A172 (cell line): Measurements from ENCODE around the gene KRTAP9-7. TPM values are rescaled to one million over a fixed set of nuclear protein-coding genes. Genes with fewer than 3 reads are reported as not detected.
A peak's percentile ranks its signal among the peaks of the same experiment; 100 is the strongest.

Source experiments
- DNase-seq: peaks from one replicate; pipeline ENCODE4 v3.0.0-alpha.2; 2015; ENCODE audit warnings: low spot score
- total RNA-seq: library from RNA; depleted of rRNA; stranded (reverse); fragments of >200 nt; shearing (Covaris generic); gene quantifications from 2 replicates; pipeline ENCODE4 v1.2.3, GENCODE V29; 2014

KRTAP9-7 gene
- total RNA-seq, 1 experiment from 2014 or later, result not detected

- DNase-seq, result no peak
These were observed 3.6 kb upstream of the KRTAP9-7 start for GRCh38 chr17:41271858-41272257.

DNA sequence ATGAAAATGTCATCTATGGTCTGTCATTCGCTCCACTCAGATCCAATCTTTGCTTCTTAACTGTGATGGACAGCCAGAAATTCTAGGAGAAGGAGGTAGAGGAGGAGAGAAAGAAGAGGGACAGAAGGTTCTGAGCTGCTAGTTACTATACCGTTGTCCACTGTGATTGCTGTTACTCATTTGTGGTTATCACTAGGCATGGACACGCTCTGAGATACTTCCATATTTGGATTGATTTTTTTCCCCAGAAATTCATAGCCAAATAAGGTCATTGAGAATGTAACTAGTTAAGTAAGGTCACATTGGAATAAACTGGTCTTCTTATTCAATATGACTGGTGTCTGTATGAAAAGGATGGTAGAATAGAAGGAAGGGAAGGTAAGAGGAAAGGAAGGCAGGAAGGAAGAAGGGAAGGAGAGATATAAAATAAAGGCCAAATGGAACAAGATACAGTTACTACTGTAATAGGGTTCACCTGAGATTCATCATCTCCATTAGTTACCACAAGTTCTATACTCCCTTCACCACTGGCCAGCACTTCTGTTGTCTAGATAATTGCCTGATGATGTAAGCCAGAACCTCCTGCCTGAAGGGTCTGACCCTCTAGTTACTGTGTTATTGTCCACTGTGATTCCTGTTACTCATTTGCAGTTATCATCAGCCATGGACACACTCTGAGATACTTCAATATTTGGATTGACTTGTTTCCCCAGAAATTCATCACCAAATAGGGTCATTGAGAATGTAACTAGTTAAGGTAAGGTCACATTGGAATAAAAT is 2.9 kb downstream of the KRTAP9-7 start:
- DNase-seq, result no peak

GRCh38 chr17:41284043-41284442 is 8.5 kb downstream of the KRTAP9-7 start:
- DNase-seq, result peak; percentile 68

DNA sequence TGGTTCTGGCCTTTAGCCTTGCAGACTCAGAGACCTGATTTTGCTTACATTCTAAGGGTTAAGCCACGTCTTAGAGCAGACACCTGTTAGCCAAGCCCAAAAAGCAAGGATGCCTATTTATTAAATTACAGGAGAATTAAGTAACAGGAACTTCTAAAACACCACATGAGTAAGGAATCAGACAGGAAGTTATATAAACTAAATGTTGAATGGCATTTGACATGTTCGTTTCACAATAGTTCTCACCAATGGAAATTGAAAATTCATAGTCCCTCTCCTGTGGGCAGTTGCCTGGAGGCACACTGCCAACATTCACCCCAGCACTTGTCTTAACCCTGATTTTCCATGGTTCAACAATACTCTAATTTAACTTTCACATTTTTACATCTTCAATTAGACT is 9.0 kb downstream of the KRTAP9-7 start:
- DNase-seq, result peak; percentile 23

- no peak for DNase-seq
These were observed 11.6 kb downstream of the KRTAP9-7 start for GRCh38 chr17:41287050-41287449.

GRCh38 chr17:41294016-41294415 is 18.5 kb downstream of the KRTAP9-7 start:
- DNase-seq, result no peak

DNA sequence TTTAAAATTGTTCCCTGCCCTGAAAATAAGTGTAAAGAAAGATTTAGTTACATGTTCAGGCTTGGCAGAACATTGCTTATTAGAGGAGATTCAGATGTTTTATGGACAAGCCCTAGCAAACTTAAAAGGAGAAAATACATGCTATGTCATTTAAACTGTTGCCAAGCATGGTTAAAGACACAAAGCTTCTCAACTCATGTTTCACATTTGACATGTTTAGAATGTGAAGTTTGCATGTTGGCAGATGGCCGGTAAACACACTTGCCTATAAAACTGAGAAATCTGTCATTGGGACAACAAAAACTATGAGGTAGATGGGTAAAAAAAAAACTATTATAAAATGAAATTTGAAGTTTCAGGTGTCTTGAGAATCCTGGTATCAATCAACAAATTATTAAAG is 21.3 kb downstream of the KRTAP9-7 start:
- no peak for DNase-seq

GRCh38 chr17:41298458-41299135 is 23.1 kb downstream of the KRTAP9-7 start:
- DNase-seq, result no peak

DNA sequence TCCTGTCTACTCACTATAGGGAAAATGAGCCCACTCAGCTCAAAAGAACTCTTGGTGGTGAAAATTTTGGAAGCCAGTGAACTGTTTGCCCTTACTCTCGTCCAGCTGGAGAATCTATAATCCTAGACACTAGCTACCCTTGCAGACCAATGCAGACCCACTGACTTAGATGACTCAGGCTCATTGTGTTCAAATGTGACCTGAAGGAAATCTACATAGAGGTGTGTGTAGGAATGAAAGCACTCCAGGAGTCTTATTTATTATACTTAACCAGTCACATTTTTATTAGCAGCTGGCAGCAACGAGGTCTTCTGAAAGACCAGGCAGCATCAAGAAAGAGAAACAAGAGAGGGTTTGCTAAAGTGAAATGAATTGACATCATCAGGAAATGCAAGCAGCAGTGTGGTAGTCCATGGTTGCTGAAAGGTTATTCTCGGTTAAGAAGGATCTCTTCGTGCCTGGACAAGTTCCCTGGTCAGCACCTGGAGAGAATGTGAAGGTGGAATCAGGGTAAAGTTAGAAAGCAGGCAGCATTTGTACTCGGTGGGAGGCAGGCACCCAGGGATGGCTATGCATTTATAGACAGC is 25.8 kb downstream of the KRTAP9-7 start:
- DNase-seq, result no peak

GRCh38 chr17:41301916-41302901 is 26.7 kb downstream of the KRTAP9-7 start, which contains the start of gene KRTAP29-1:
Gene KRTAP29-1, minus strand, starts transcription at chr17:41302851. Its CDS starts 0 bp downstream, at chr17:41302851.
- no peak for DNase-seq

- DNase-seq, result no peak
These were observed 27.5 kb downstream of the KRTAP9-7 start for GRCh38 chr17:41302981-41303380.

DNA sequence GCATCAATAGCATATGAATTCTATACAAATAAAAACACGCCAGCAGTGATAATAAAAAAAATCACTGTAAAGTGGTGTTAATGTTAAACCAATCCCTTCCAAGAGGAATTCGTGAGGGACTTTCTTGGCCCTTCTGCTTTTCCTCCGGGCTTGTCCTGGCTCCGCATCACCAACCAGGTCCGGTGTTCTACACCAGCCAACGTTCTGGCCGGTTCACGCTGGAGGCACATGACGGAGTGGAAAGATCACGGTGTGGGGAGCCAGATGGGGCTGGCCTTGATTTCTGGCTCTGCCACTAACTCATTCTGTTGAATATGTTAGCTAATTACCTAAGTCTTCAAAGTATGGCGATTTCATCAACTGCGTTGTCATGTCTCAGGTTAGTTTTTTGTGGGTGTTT is 28.6 kb downstream of the KRTAP9-7 start:
- no peak for DNase-seq

- peak; percentile 74 for DNase-seq
These were observed 32.1 kb downstream of the KRTAP9-7 start for GRCh38 chr17:41307647-41308046.

- peak; percentile 42 for DNase-seq
These were observed 32.9 kb downstream of the KRTAP9-7 start for GRCh38 chr17:41308251-41308917.

- DNase-seq, result no peak
These were observed 33.4 kb downstream of the KRTAP9-7 start, which contains the start of gene KRTAP16-1 for GRCh38 chr17:41308918-41309359. Gene KRTAP16-1, minus strand, starts transcription at chr17:41309309. Its CDS starts 56 bp downstream, at chr17:41309253.

- DNase-seq, result no peak
These were observed 35.6 kb downstream of the KRTAP9-7 start for GRCh38 chr17:41311111-41311510.

GRCh38 chr17:41315204-41315794 is 39.8 kb downstream of the KRTAP9-7 start, which contains the start of gene KRTAP17-1:
Gene KRTAP17-1, minus strand, starts transcription at chr17:41315710. Its CDS starts 60 bp downstream, at chr17:41315650.
- DNase-seq, result no peak

DNA sequence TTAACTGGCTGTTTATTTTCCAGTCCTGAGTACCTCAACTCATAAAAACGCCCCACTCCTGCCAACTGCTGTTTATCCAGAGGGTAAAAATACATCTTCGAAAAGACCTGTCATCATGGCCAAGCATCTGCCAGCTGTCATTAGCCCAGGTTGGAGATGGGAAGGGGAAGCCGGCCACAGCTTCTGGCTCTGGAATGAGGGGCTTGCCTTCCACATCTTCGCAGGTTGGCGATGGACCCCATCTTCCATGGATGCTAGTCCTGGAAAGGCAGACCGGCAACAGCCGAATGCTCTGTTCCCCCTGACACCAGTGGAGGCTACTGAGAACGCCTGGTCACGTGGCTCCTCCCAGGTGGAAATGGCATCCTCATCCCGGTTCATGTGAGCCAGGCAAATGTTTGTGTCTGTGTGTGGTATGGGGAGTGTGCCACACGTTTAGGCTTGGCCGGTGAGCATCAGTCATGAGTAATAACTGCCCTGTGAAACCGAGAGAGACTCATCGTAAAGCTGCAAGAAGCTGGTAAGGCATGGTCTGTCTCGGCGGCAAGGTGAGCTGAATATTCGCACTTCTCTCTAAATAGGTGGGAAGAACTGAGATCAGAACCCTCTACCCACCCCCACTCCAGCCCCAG is 40.4 kb downstream of the KRTAP9-7 start:
- no peak for DNase-seq

- no peak for DNase-seq
These were observed 42.7 kb downstream of the KRTAP9-7 start for GRCh38 chr17:41318231-41318630.
